GM10248 (cell line): ENCODE measurements around the gene TRPV5.

Source experiments
- CTCF ChIA-PET: fragments of 300-600 bp; sonication (Branson Sonifier 250); formaldehyde crosslinking; extraction: SDS; loops from one replicate; lab custom pipeline; 2021; ENCODE audit warnings: antibody characterized with exemption; lab: Yijun Ruan, JAX
- POLR2A ChIA-PET: fragments of 350-650 bp; sonication (Branson Sonifier 250); formaldehyde crosslinking; extraction: SDS; loops from one replicate; lab custom pipeline; 2020; ENCODE audit warnings: antibody characterized with exemption; lab: Yijun Ruan, JAX
- DNase-seq: peaks from one replicate; pipeline ENCODE4 v3.0.0; 2012; ENCODE audit errors: extremely low spot score
- CTCF ChIP-seq: IDR thresholded peaks from 2 replicates; pipeline ENCODE4 v1.5.1; 2012; ENCODE audit warnings: mild to moderate bottlenecking, low read depth; ENCODE audit errors: extremely low read depth, missing control alignments, control extremely low read depth

TRPV5 gene

DNA sequence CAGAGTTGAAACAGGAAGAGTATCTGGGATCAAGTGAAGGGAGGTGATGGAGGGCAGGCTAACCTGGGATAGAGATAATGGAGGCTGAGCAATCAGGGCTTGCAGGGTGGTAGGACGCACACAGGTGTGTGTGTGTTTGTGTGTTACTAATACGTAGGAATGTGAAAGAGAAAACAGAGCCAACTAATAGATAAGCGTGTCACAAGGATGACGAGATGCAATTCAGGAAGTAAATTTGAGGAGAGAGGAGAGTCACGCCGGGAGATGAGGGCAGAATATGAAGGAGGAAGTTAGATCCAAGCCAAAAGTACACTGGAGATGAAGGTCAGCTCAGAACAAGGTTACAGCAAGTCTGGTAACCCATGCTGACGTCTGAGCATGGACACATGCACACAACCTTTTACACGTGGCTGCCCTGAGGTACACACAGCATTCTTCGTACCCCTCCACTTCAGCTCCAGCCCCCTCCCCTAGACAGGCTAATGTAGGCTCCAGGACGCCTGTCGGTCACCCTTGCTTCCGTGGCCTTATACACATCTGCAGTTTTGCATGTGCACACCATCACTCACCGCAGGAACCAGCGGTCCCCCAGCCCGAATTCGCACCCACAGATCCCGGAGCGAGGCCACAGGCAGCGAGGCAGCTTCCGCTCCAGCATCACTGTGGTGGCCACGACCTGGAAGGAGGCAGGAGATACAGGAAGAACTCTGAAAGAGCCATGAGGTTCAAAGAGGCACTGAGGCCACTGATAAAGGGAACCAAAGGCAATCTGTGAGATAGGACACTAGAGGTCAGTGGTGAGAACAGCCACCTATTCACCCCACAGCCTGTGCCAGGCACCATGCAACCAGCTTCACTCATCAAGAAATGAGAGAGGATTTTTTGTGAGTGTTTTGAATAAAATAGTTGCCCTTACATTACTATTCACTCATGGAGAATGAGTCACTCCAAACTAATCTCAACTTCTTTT lies 24.3 kb downstream of the TRPV5 start:
- CTCF ChIA-PET, result interaction anchor here (0.6 to 1.7 kb wide), 8 partner anchors 8 to 331 kb away, joined by 3 to 4 read pairs (median 3); no protein-coding TSS in a partner anchor
- peak; percentile 40 for DNase-seq
- peak; percentile 21 for TF ChIP-seq CTCF
- POLR2A ChIA-PET, result no interaction called here

DNA sequence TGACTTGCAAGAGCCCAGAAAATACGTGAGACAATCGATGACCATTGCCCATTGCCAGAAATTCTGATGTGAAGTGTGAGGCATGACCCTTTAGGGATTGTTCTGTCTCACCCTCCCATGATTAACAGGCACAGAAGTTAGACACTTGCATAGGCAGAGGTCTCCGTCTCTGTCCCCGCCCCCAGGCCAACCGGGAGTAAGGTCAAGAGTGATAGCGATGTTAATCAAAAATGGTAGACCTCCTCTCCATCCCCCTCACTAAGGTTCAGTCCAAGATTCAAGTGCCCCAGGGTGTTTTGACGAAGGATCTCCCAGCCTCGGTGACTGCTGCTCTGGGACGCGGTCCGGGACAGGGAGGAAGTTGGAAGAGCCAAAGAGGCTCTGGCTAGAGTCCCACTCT lies 25.3 kb downstream of the TRPV5 start:
- no peak for TF ChIP-seq CTCF
- POLR2A ChIA-PET, result no interaction called here
- CTCF ChIA-PET, result no interaction called here
- no peak for DNase-seq

- TF ChIP-seq CTCF, result no peak
- no peak for DNase-seq
- ChIA-PET POLR2A (no interaction called here), CTCF (interaction anchor here (1.3 kb wide), 1 partner anchor 13 kb away, joined by 3 read pairs; no protein-coding TSS in a partner anchor)
Observed at GRCh38 chr7:142906643-142907042, 26.9 kb downstream of the TRPV5 start.

GRCh38 chr7:142905759-142906158 lies 27.8 kb downstream of the TRPV5 start:
- ChIA-PET CTCF (no interaction called here), POLR2A (no interaction called here)
- DNase-seq, result no peak
- TF ChIP-seq CTCF, result no peak

GRCh38 chr7:142904128-142904527 lies 29.4 kb downstream of the TRPV5 start:
- no peak for TF ChIP-seq CTCF
- ChIA-PET CTCF (interaction anchor here (0.8 to 1.4 kb wide), 2 partner anchors 12 to 23 kb away, joined by 3 to 4 read pairs; no protein-coding TSS in a partner anchor), POLR2A (no interaction called here)
- DNase-seq, result no peak

DNA sequence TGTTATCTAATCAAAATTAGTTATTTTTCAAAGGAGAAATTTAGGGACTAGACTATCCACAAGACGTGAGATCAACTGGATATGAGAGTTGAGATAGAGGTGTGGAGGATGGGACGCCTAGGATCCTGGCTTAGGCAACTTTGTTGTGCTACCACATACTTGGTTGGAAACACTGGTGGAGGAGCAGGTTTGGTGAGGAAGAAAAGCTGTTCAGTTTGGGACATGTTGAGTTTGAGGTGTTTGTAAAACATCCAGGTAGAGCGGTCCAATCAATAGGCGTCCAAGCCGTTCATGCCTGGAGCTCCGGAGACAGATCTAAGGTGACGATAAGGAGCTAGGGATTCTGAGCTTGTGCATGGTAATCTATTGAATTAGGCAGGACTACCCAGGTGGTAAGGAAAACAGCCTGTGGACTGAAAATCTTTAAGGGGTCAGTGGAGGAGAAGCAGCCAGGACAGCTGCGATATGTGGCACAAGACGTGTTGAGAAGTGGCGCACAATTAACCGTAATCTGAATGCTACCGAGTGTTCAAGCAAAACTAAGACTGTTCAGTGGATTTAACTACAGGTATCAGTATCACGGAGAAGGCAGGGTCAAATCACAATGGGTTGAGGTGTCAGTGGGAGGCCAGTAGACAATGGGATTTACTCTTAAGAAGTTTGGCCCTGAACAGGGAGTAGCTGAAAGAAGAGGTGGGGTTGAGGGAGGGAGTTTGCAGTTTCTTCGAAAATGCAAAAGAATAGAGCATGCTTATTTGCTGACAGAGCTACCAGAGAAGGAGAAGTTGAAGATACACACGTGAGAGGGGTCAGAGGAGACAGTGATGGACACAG lies 31.9 kb downstream of the TRPV5 start:
- DNase-seq, result no peak
- CTCF ChIA-PET, result interaction anchor here (1.0 to 1.9 kb wide), 3 partner anchors 8 to 21 kb away, joined by 3 to 7 read pairs (median 3); no protein-coding TSS in a partner anchor
- no peak for TF ChIP-seq CTCF
- POLR2A ChIA-PET, result no interaction called here
